K562 (cell line): ENCODE data around the gene NPDC1. TPM values are rescaled to one million over a fixed set of nuclear protein-coding genes. Genes with fewer than 3 reads are reported as not detected.

Experiments used
- ATAC-seq: fragments of 200-7000 bp; cut with Tn5 transposase; 3 replicates; pipeline ENCODE4 v1.9.1; 2020; ENCODE audit warnings: moderate library complexity
- BruUV-seq: library from RNA; stranded (reverse); fragments of 400-500 nt; replicated peaks from 2 replicates; lab custom pipeline; 2021; lab: Mats Ljungman, UMichigan
- CTCF ChIA-PET: fragments of 300-600 bp; formaldehyde crosslinking; extraction: SDS; loops from one replicate; lab custom pipeline; 2021; ENCODE audit warnings: low intra/inter-chr PET ratio; lab: Yijun Ruan, JAX
- POLR2A ChIA-PET: fragments of 300-600, 350-650 bp; sonication (Branson Sonifier 250); formaldehyde crosslinking; extraction: SDS; loops from one replicate; lab custom pipeline; 2021; ENCODE audit warnings: antibody characterized with exemption, inconsistent platforms; lab: Yijun Ruan, JAX
- DNase-seq, 4 experiments: peaks; one replicate each; pipeline versions ENCODE4 v3.0.0 to v3.0.0-alpha.2; 2011 to 2018; ENCODE audit warnings: low spot score in 3 of 4, mixed read lengths in 3 of 4; ENCODE audit errors: extremely low read depth in 1 of 4
- FAIRE-seq: peaks from 2 replicates; lab custom pipeline; 2011; peaks lifted over from hg19 to GRCh38; lab: Jason Lieb, UNC
- H2AFZ ChIP-seq: 2 replicates; pipeline ENCODE4 v1.6.0; 2011; ENCODE audit warnings: low read depth, low read length, control low read depth, inconsistent platforms
- H3K27ac ChIP-seq: fragments of 200-600 bp; 3 replicates; pipeline ENCODE4 v1.8.0; 2011; ENCODE audit warnings: low read depth, mild to moderate bottlenecking, control low read depth, inconsistent platforms, low read length, moderate library complexity, mixed read lengths; ENCODE audit errors: extremely low read depth
- H3K27me3 ChIP-seq, 2 experiments: fragments of 300-600 bp in 1 of 2; 2 replicates in 1 of 2; 3 replicates in 1 of 2; pipeline versions ENCODE4 v1.6.0 to v1.8.0; 2011; ENCODE audit warnings: inconsistent platforms in 2 of 2, low read length in 2 of 2, mild to moderate bottlenecking in 1 of 2, mixed read lengths in 1 of 2, moderate library complexity in 1 of 2; ENCODE audit not compliant: control insufficient read depth in 2 of 2, insufficient read depth in 2 of 2
- H3K36me3 ChIP-seq: fragments of 300-600 bp; 3 replicates; pipeline ENCODE4 v1.8.0; 2011; ENCODE audit warnings: mild to moderate bottlenecking, low read length, inconsistent platforms; ENCODE audit not compliant: control insufficient read depth, insufficient read depth
- H3K4me1 ChIP-seq, 2 experiments: fragments of 200-600 bp in 1 of 2; replicated peaks in 1 of 2; 2 replicates in 1 of 2; 3 replicates in 1 of 2; pipeline versions ENCODE4 v1.5.1 to v1.8.0; 2011; ENCODE audit warnings: inconsistent platforms in 2 of 2, low read length in 2 of 2, mild to moderate bottlenecking in 1 of 2, mixed read lengths in 1 of 2, moderate library complexity in 1 of 2; ENCODE audit not compliant: control insufficient read depth in 2 of 2, insufficient read depth in 2 of 2
- H3K4me2 ChIP-seq: 2 replicates; pipeline ENCODE4 v1.6.1; 2011; ENCODE audit warnings: low read length, control low read depth, inconsistent platforms, mixed read lengths; ENCODE audit not compliant: insufficient read depth
- H3K4me3 ChIP-seq: fragments of 200-600 bp; sonication (generic), shearing (Covaris generic); 2 replicates; pipeline ENCODE4 v1.5.1; 2016; ENCODE audit warnings: control low read depth, inconsistent platforms
- H3K79me2 ChIP-seq: fragments of 200-600 bp; 3 replicates; pipeline ENCODE4 v1.8.0; 2011; ENCODE audit warnings: low read length, inconsistent platforms; ENCODE audit not compliant: control insufficient read depth, insufficient read depth
- H3K9ac ChIP-seq, 2 experiments: 2 replicates each; pipeline versions ENCODE4 v1.6.0 to v1.6.1; 2011; ENCODE audit warnings: low read depth in 2 of 2, low read length in 2 of 2, control low read depth in 1 of 2, inconsistent platforms in 1 of 2, mild to moderate bottlenecking in 1 of 2, mixed read lengths in 1 of 2; ENCODE audit not compliant: insufficient read depth in 1 of 2
- H3K9me1 ChIP-seq: one replicate; pipeline ENCODE4 v1.6.0; 2011; ENCODE audit warnings: inconsistent platforms, mild to moderate bottlenecking, low read length, moderate library complexity; ENCODE audit not compliant: control insufficient read depth, insufficient read depth
- H3K9me3 ChIP-seq: replicated peaks from 2 replicates; pipeline ENCODE4 v1.5.1; 2011; ENCODE audit warnings: low read depth, low read length, inconsistent platforms; ENCODE audit not compliant: control insufficient read depth, insufficient read depth
- H4K20me1 ChIP-seq: replicated peaks from 2 replicates; pipeline ENCODE4 v1.6.1; 2011; ENCODE audit warnings: low read length, inconsistent platforms, mixed read lengths; ENCODE audit not compliant: control insufficient read depth, insufficient read depth
- NFE2L1 ChIP-seq: fragments of 450-650 bp; IDR thresholded peaks from 2 replicates; pipeline ENCODE4 v1.6.1; 2016; ENCODE audit warnings: missing genetic modification characterization, low read depth, mild to moderate bottlenecking, missing compliant biosample characterization, moderate library complexity, borderline replicate concordance
- RBBP5 ChIP-seq: fragments of 200-600 bp; sonication (generic); IDR thresholded peaks from 2 replicates; pipeline ENCODE4 v1.6.1; 2012; ENCODE audit warnings: borderline replicate concordance, mild to moderate bottlenecking, low read length, control low read depth, inconsistent platforms; ENCODE audit not compliant: insufficient read depth, poor library complexity, severe bottlenecking
- SIRT6 ChIP-seq: IDR thresholded peaks from one replicate; pipeline ENCODE4 v1.6.1; 2012; ENCODE audit warnings: low read depth, mild to moderate bottlenecking, control low read depth, inconsistent platforms, low read length, moderate library complexity
- SNRNP70 ChIP-seq: fragments of 200-400 bp; formaldehyde crosslinking; optimal IDR thresholded peaks from 2 replicates; pipeline ENCODE3; 2017; ENCODE audit warnings: low read depth, low read length
- TCF3 ChIP-seq: sonication (generic); formaldehyde crosslinking; IDR thresholded peaks from 2 replicates; pipeline ENCODE4 v1.4.0; 2020; ENCODE audit warnings: mild to moderate bottlenecking, missing genetic modification reagents
- ZBTB12 ChIP-seq: fragments of 250-450 bp; sonication (Bioruptor Pico); IDR thresholded peaks from 2 replicates; pipeline ENCODE4 v1.4.0; 2020
- ZBTB9 ChIP-seq: fragments of 450-650 bp; formaldehyde crosslinking; IDR thresholded peaks from 2 replicates; pipeline ENCODE4 v1.4.0; 2020; ENCODE audit warnings: mild to moderate bottlenecking, moderate library complexity
- ZKSCAN3 ChIP-seq: fragments of 250-450 bp; sonication (Bioruptor Pico); IDR thresholded peaks from 2 replicates; pipeline ENCODE4 v1.4.0; 2020
- ZMIZ1 ChIP-seq, 2 experiments: fragments of 150-350 bp in 1 of 2; IDR thresholded peaks; 2 replicates each; pipeline ENCODE4 v1.6.1; 2012 to 2016; ENCODE audit warnings: low read depth in 2 of 2, low read length in 2 of 2, mild to moderate bottlenecking in 1 of 2, moderate library complexity in 1 of 2
- WGBS: fragments of 100-300 bp; shearing (Covaris generic); methylation state at CpG from one replicate; pipeline ENCODE4 v1.1.6; 2016; ENCODE audit warnings: low coverage, mixed read lengths; ENCODE audit not compliant: insufficient coverage; ENCODE audit errors: missing lambda C conversion rate; 5-methylcytosine and 5-hydroxymethylcytosine counted together
- in situ Hi-C: fragments of 300-500 bp; cut with MboI; formaldehyde crosslinking; loops from 4 replicates; pipeline ENCODE4 v1.15.0; 2018; ENCODE audit warnings: inconsistent platforms, mixed read lengths
- intact Hi-C: fragments of 100-400 bp; cut with micrococcal nuclease; formaldehyde crosslinking; loops from 2 replicates; pipeline ENCODE4 v1.14.2; 2022
- polyA plus RNA-seq, 8 experiments: library from polyadenylated mRNA; depleted of rRNA in 4 of 8; stranded (reverse) in 5 of 8; unstranded in 3 of 8; fragments of >200 nt; fragmentation: Nextera tagmentation in 2 of 8; fragmentation: Illumina TruSeq in 1 of 8; extraction: Ambion mirVana in 2 of 8; extraction: Trizol in 1 of 8; gene quantifications; 2 replicates each; pipeline versions ENCODE4 v1.2.1 to v1.2.3, GENCODE V29; 2011 to 2014; ENCODE audit warnings: inconsistent platforms in 1 of 8, missing spikeins in 1 of 8
- total RNA-seq, 7 experiments: library from RNA; depleted of rRNA in 6 of 7; stranded (reverse); fragments of >200 nt in 6 of 7; fragmentation: Illumina TruSeq in 2 of 7; extraction: Trizol in 2 of 7; gene quantifications; 2 replicates each; pipeline versions ENCODE4 v1.2.1 to v1.2.3, GENCODE V29; 2011 to 2021; ENCODE audit warnings: low replicate concordance in 1 of 7

NPDC1 gene
- total and polyA plus RNA-seq, 9 of the 15 experiments (the other 6 are each of a cell fraction or from before 2014, with no cell fraction given): 0.06 to 2.1 (median 0.53) TPM; not detected in 3

DNA sequence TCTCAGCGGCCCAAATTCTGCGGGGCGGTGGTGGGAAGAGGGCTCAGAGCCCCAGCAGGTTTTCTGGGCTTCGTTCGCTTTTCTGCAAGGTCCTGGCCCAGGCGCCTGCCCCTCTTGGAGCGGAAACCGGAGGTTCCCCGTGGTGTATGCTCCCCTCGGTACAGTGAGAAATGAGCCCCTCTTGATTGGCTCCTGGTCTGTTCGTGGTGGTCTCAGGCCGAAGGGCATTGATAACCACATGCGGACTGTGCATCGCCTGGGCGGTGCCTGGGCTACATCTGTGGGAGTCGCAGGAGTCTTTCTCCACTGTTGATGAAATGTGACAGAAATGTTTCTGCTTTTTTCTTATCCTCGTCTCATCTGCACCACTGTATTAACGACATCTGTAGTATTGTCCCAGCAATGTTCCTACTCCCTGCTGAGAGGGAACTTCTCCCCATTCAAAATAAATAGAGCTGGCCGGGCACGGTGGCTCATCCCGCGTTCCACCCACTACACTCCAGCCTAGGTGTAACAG, 41.5 kb upstream of the NPDC1 start (continued):
- no peak for TF ChIP-seq ZBTB12 (CRISPR knock-in tag)
- TF ChIP-seq SNRNP70: no peak
- TF ChIP-seq TCF3 (CRISPR knock-in tag): peak; percentile 22; the same call in 1 of the 2 replicates
- TF ChIP-seq ZKSCAN3: no peak
- no peak for TF ChIP-seq SIRT6
- TF ChIP-seq RBBP5: peak; percentile 11
- TF ChIP-seq, all 486 proteins: peak for 28

DNA sequence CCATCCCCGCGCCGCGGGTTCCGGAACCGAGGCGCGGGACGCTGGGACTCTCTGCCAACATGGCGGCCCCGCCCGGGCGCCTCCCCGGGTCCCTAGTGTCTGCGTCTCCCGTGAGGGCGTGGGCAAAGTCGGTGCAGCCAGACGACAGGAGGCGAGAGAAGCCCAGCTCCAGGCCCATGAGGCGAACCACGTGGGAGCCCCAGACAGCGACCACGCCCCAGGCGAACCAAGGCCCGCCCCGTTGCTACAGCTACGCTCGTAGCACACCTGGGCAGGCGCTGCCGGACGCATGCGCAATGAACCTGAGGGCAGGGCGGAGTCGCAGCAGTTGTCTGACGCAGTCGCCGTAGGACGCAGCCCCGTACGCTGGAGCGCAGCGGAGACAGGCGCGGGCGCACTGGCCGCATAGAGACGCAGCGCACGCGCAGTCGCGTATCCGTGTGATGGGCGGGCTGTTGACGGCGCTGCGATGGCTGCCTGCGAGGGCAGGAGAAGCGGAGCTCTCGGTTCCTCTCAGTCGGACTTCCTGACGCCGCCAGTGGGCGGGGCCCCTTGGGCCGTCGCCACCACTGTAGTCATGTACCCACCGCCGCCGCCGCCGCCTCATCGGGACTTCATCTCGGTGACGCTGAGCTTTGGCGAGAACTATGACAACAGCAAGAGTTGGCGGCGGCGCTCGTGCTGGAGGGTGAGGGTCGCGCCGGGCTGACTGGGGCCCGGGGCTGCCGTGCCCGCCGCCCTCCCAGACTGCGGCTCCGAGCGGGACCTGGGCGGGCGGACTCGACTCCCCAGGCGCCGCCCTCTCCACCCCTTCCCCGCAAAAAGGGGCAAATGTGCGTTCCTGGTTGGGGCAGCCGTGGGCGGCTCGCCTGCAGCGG, 40.8 kb upstream of the NPDC1 start, which contains the start of gene MAN1B1:
TSS of gene MAN1B1 (plus strand) at position 455 of the 878 bp plus-strand sequence. CDS start at position 470, 15 bp downstream.
- Histone ChIP-seq H3K4me3 (peak within 1 kb of the TSS; percentile 79), H3K27ac (peak within 1 kb of the TSS; percentile 87), H3K79me2 (peaks cover 30% of the 10 kb centered on the region), H4K20me1 (no peaks in the 10 kb centered on the region), H3K4me1 (peaks cover 32 to 64% of the 10 kb centered on the region in 2 experiments; a peak in 4 of 5 replicates), H3K9me3 (no peaks in the 10 kb centered on the region), H2AFZ (peak within 1 kb of the TSS; percentile 81), H3K27me3 (no peaks in the 10 kb centered on the region), H3K36me3 (peaks cover 27% of the 10 kb centered on the region), H3K9me1 (no peaks in the 10 kb centered on the region), H3K4me2 (peak within 1 kb of the TSS; percentile 86), H3K9ac (peak within 1 kb of the TSS; percentile 82 to 94)
- peak; percentile 89 for ATAC-seq
- FAIRE-seq: peak; percentile 99
- POLR2A ChIA-PET: interaction anchor here (0.6 to 3.3 kb wide), 20 partner anchors 10 to 279 kb away, joined by 3 to 18 read pairs (median 4); partner anchors contain the start of genes RABL6, RNF224, SAPCD2 and TUBB4B
- intact Hi-C loops: loop anchor here (2.0 kb wide), 2 partner anchors 18 to 64 kb away; no protein-coding TSS in a partner anchor
- in situ Hi-C loops: no loop called here
- no TSS peak for BruUV-seq
- DNase-seq: peak; percentile 95 to 100 (median 96)
- under 1% methylated on average over 87 of the region's 101 CpGs for WGBS
- CTCF ChIA-PET: interaction anchor here (1.2 kb wide), 1 partner anchor 140 kb away, joined by 6 read pairs; the partner anchor contains the start of gene RNF224
- 0 out of 4 replicates have a peak, but pooled peaks of 1 of the 2 experiments have one; percentile 13 for TF ChIP-seq ZMIZ1 (IDR thresholded peaks at IDR 0.05; ENCODE audit: low read depth in 2 of 2, low read length in 2 of 2)
- no peak for TF ChIP-seq NFE2L1
- 0 out of 2 replicates have a peak, but pooled peaks have one; percentile 19 for TF ChIP-seq ZBTB9 (CRISPR knock-in tag)
